ENCODE measurements around the gene ZNF485.
"Not testable (repeated sequence)": the region's sequence is repeated elsewhere in the genome, so short reads cannot be mapped to it uniquely, and the experiment has no call there.

Gene ZNF485

DNA sequence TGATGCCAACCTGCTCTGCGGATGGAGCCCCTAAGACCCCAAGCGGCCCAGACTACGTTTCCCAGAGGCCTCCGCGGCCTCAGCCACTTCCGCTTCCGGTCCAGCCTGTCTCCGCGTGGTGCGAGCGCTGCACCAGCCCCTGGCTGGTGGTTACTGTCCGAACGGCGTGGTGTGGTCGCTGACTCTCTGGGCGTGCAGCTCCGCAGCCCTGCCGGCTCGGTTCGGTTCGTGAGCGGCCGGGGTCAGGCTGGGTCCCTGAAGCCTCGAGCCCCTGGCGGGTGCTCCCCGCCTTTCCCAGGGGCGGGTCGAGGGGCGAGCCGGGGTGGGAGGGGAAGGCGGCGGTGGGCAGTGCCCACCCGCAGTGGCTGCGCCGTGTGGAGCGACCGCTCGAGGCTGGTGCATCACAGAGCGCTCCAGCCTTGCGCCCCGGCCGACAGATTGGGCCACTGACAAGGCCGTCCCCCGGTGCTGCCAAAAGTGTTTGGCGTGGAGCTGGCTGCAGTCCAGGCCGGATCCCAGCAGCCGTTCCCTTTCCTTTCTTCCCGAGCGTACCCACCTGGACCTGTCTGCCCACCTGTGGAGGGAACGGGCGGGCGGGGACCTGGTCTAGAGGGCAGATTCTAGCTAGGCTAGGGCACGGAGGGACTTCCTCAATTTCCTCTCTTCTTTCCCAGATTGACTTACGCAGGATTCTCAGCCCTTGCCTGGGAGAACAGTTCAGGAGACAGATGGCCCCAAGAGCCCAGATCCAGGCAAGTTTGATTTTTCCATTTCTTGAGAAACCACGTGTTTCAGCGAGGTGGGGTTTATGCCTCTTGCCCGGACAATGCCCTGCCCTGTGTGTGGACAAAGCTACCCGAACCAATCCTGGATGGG lies at the start of gene ZNF485:
Gene ZNF485 (plus strand): TSS at position 116 of the 876 bp plus-strand sequence. CDS start 613 bp downstream, at position 729.
- DNase-seq: no peak

DNA sequence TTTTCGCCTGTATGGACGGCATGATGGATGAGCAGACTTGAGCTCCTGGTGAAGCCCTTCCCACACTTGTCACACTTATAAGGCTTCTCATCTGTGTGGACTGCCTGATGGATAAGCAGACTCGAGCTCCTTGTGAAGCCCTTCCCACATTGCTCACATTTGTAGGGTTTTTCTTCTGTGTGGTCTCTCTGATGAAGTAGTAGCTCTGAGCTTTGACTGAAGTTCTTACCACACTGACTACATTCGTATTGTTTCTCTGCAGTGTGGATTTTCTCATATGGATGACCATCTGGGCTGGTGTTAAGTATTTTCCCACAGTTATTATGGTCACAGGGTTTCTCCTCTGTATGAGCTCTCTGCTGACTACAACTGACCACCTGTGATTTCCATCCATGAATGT lies 49.0 kb upstream of the ZNF485 start:
- no peak for DNase-seq

DNA sequence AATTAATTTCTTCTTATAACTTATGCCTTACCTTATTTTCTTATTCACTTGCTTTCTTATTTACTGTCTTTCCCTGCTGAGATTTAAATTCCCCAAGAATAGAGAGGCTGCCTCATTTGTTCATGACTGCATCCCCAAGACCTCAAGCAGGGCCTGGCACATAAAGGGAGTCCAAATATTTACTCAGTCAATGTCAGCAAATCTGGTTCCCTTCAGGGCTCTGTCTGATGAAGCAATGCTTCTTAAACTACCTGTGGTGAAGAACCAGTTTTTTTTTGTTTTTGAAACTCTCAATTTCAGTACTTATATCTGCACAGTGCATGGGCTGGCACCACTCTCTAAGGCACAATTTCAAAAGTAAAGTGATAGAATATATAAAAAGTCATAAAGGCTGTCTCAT lies 36.6 kb upstream of the ZNF485 start:
- DNase-seq: no peak

DNA sequence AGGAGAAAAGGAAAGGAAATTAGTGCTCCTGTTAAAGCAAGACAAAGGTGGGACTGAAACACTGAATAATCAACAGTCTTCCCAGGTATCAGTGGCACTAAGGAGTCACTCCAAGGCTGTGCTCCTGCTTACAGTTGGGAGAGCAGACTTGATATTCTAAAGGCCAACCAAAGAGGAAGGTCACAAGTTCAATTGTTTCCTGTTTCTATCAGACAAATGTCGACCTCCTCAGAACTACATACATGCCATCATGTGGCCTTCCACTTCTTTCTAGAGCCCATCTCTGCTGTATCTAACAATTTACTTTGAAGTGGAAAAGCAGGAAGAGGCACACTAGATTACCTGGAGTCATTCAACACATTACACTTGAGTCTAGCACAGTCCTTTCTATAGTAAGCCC lies 35.3 kb upstream of the ZNF485 start:
- no peak for DNase-seq

DNA sequence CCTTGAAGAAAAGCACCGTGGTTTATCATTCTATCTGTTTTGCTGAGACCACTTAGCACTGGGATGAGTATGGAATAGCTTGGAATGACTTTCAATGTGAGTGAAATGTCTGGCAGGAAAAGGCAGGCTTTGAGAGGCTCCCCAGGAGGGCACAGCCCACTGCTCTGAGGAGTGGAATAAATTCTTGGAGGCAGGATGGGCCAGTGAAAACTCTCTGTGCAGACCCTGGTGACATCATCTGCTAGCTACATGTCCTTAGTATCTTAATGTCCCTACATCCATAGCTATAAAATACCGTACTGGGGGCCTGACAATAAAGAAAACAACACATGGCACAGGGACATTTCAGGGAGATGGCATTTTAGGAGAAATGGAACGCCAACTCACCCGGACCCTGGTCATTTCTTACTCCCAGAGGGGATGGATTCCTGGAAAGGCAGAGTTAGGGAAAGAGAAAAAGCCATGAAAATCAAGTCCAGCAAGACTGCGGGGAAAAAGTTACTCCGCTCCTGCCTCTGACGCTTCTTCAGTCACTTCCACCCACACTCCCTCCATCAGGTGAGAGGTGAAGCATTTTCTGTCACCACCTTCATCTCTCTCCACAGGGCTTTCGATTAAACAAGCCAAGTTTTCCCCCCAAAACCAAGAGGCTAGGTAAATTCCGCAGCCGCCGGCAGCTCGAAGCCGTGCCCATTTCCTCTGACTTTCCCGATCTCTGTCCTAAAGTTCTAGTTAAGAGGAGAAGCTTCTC lies 32.8 kb upstream of the ZNF485 start:
- DNase-seq: no peak

DNA sequence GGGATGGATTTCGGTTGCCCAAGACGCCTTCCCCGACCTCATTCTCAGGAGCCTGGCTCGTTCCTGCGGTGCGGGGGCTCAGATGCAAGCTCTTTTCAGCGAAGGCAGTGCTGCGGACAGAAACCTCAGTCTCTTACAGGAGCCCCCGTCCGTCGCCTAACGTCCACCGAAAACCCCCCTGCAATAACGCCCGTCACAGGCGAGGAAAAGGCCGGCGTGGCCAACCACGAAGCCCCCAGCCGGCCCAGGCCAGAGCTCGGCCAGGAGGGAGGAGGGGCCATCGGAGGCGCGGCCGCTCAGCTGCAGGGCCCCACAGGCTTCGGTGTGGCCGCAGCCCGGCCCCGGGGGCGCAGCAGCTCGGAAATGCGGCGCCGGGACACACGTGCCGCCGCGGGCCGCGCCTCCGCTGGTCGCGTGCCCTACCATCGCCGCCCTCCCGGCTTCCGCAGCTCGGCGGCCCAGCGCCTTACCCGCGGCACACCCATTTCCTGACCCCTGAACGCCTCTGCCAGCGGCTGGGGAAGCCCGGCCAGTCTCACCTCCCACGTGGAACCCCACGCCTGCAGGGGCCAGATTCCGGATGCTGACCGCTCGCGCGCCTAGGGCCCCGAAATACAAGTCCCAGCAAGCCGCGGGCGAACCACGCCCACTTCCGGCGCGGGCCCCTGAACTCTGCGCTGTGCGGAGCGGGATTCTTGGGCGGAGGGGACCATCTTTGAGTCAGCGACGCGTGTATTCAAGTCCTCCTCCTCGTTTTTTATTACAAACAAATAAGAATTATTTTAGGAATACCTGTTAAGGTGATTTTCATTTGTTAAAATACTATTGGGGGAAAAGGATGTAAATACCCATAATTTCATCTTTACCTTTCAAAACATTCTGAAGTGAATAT lies 32.0 kb upstream of the ZNF485 start, which contains the start of gene ZNF239:
Gene ZNF239 (minus strand): TSS at position 616 of the 892 bp plus-strand sequence. CDS start 16,537 bp downstream, outside the sequence.
- DNase-seq: no peak

DNA sequence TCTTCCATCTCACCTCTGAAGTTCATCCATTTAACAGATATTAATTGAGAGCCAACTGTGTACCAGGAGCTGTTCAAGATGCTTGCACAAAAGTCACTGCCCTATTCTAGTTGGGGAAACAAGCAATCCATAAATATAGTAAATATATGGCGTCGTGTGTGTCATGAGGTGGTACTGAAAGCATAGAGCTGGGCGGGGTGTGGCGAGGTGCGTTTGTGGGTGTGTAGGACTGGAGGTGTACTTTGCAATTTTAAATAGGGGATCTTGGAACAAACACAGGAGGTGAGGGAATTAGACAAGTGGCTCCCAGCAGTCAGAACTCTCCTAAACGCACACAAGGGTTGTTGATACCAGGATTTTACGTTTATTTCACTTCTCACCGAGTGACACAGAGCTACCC lies 31.3 kb upstream of the ZNF485 start:
- no peak for DNase-seq

DNA sequence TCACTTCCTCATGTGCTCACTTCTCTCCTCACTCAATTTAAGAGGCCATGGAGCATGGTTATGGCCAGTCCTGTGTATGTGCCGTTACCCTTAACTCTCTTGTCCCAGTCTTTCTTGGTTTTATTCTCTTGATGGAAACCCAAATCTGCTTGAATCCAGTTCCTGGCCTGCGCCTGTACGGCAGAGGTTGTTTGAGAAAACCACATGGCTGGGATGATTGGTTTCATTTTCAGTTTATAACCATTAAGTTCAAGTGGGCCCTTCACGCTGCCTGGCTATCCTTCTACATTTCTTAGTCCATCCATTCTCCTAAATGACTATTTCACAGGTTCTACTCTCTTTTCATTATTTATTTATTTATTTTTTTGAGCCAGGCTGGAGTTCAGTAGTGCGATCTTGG lies 30.2 kb upstream of the ZNF485 start:
- no peak for DNase-seq

DNA sequence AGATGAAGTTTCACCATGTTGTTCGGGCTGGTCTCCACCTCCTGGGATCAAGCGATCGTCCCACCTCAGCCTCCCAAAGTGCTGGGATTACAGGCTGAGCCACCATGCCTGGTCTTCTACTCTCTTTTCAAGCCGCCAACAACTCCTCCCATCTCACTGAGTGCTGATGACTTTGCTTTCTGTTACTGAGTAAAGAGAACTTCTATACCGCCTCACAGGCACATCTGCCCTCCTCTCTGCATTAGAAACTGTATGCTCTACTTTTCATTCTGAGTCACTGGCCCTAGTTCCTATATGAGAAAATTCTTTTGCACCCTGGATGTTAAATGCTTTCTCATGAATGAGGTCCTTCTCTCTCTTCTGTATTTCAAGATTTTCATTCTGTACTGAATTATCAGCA lies 29.7 kb upstream of the ZNF485 start:
- no peak for DNase-seq

DNA sequence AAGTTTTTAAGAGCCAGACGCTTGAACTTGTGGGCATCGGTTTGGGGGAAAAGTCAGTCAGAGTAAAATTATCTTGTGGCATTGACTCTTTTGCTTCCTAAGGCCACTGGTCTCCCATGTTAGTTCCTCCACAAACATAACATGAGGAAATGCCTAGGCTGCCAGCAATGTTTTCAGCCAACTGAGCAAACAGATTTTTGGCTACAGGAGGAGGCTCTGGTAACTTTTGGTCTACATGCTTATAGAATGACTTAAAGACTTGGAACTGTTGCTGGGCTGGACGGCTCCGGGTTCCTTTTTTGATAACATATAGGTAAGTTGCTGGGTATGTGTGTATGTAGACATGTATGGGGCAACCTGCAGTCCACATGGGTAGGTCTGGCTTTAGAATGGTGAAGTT lies 22.2 kb upstream of the ZNF485 start:
- DNase-seq: no peak

DNA sequence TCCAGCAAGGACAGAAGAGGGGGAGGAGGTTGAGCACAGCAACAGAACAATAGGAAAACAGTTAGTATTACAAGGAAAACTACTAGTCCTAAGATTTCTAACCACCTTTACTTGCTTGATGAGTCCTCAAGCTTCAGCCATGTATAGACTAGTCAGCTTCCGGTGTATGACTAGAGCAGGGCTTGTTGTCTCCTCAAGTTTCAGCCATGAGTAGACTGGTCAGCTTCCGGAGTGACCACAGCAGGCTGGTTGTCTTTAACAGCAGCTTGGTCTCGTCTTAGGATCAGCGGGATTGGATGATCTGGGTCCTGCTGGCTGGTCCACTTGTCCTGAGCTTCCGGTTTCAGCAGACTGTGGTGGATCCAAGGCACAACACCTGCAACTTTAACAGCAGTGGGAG lies 21.2 kb upstream of the ZNF485 start:
- DNase-seq: no peak

DNA sequence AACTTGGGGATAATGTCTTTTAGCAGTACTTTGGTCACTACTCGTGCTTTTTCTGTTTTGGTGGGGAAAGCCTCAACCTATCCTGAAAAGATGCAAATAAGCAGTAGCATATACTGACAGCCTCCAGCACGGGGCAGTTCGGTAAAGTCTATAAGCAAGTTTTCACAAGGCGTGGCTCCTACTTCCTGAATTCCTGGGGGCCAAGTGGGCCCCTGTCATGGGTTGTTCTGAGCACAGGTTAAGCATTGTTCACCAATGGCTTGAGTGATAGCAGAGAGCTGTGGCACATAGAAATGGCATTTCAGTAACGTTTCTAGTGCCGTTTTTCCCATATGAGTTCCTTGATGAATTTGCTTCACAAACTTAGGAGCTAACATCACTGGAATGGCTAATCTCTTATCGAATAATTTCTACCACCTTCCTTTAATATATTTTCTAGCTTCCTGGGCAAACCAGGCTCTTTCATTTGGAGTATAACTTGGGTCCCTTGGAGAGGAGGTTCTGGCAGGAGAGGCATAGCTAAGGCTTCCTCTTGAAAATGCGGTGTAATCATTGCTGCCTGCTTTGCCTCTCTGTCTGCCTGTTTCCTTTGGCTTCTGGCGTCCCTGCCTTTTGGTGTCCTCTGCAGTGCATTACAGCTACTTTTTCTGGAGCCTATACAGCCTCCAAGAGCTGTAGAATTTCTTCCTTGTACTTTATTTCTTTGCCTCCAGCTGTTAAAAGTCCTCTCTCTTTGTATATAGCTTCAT lies 20.1 kb upstream of the ZNF485 start:
- no peak for DNase-seq

DNA sequence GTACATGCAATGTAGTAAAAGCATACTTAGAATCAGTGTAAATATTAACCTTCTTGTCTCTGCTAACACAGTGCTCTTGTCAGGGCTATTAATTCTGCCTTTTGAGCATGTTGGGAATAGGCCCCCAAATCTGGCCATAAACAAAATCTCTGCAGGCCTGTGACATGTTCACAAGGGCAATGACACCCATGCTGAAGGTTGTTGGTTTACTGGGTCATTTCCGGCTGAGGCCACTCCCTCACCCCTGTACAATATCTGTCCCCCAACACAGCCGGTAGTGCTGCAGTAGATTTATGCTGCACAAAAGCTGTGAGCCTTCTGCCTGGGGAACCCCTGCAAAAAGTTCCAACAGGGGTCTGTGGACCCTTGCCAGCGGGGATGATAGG lies 19.5 kb upstream of the ZNF485 start:
- DNase-seq: not testable (repeated sequence)

DNA sequence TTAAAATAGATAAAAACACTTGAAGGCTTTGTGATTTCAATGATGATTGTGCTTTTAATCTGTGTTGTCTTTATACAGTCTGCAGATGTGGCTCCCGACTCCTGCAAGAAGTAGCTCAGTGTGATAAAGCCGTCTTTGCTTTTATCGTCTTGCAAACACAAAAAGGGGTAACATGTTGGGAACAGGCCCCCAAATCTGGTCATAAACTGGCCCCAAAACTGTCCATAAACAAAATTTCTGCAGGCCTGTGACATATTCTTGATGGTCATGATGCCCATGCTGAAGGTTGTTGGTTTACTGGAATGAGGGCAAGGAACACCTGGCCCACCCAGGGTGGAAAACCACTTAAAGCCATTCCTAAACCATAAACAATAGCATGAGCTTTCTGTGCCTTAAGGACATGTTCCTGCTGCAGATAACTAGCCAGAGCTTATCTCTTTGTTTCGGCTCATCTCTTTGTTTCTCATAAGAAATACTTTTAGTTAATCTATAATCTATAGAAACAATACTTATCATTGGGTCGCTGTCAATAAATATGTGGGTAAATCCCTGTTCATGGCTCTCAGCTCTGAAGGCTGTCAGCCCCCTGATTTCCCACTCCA lies 14.8 kb upstream of the ZNF485 start:
- DNase-seq: no peak

DNA sequence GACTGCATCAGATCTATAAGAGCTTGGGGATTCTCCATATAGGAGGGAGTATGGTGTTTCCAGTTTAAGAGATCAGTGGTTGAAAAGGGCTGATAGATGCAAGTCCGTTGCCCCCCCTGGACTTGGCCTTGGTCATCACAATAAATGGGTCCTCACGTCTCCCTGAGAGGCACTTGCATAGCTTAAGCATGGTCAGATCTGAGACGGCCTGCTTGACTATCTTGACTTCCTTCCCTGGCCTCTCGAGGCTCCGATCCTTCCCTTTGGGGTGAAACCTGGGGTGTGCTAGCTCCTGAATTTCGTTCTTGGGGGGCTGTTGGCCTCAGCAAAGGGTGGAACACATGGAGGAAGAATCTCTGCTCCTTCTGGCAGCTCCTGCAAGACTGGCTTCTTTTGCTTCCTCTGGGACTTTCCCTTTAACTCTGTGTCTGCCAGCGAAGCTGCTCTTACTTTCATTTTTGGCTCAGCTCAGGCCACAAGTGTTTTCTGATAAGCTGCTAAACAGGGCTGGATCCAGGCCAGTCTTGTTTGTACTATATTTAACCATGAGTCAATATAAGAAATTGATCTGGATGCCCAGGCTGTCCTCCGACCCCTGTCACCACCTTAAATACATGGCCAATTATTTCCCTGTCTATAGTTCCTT lies 11.2 kb upstream of the ZNF485 start:
- no peak for DNase-seq

DNA sequence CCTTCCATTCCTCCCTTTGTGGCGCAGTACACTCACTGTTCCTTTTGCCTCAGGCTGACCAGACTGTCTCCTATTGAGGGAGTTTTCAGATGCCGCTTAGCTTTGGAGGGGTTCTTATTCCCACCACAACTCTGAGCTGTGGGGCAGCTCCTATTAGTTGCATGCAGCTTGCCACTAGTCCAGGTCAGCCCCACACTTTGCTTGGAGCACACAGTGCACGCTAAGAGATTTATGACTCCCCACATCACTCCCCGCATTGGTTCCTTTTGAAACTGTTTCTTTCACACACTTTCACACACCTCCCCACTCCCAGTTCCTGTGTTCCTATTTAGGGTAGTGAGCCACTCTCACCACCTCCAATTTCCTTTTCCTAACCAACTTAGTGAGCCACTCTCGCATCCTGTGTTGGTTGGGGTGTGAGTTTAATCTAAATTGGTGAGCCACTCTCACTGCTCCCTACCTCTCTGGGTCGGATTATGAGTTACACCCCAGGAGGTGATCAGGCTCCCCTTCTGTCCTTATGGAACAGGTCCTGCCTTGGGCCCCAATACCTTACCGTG lies 10.4 kb upstream of the ZNF485 start:
- DNase-seq: no peak

DNA sequence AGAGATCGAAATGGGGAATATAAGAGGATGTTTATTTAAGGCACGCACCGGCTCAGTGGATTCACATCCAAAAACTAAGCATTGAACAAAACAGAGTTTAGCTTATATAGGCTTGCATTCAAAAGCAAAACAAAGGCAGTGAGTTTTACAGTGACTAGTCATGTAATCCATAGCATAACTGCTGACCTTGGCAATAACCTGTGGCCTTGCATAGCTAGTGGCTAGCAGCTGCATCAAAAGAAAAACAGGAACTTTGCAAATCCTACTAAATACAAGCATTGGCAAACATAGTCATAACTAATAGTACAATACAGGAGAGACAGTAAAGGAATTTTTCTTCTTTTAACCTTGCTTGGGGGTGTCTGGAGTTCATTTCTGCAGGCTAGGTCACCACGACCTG lies 9.7 kb upstream of the ZNF485 start:
- DNase-seq: no peak

DNA sequence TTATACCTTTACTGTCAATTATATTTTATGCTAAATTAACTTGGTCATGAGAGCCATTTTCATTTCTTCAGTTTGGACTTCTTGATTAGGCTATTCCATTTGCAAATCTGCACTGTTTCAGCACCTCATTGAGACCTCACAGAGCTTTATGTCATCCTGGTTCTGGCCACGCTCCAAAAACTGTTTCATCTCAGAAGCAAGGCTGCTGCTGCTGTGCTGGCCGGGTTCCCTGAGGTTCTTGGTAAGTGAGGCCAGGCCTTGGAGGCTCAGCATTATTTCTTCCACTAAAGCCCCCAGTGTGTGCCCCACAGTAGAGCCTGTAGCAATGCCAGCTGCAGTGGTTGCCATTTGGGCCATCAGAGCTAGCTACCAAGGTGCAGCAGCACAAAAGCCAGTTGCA lies 7.8 kb upstream of the ZNF485 start:
- no peak for DNase-seq

DNA sequence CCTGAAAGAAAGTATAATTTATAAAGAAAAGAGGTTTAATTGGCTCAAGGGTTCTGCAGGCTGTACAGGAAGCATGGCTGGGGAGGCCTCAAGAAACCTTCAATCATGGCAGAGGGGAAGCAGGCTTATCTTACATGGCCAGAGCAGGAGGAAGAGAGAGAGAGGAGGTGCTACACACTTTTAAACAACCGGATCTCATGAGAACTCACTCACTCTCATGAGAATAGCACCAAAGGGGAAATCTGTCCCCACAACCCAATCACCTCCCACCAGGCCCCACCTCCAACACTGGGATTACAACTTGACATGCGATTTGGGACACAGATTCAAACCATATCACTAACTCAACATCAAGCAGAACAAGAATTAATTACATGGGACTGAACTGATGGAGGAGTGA lies 6.9 kb upstream of the ZNF485 start:
- DNase-seq: no peak

DNA sequence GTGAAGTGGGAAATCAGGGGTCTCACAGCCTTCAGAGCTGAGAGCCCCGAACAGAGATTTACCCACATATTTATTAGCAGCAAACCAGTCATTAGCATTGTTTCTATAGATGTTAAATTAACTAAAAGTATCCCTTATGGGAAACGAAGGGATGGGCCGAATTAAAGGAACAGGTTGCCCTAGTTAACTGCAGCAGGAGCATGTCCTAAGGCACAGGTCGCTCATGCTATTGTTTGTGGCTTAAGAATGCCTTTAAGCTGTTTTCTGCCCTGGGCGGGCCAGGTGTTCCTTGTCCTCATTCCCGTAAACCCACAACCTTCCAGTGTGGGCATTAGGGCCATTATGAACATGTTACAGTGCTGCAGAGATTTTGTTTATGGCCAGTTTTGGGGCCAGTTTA lies 4.7 kb upstream of the ZNF485 start:
- not testable (repeated sequence) for DNase-seq

DNA sequence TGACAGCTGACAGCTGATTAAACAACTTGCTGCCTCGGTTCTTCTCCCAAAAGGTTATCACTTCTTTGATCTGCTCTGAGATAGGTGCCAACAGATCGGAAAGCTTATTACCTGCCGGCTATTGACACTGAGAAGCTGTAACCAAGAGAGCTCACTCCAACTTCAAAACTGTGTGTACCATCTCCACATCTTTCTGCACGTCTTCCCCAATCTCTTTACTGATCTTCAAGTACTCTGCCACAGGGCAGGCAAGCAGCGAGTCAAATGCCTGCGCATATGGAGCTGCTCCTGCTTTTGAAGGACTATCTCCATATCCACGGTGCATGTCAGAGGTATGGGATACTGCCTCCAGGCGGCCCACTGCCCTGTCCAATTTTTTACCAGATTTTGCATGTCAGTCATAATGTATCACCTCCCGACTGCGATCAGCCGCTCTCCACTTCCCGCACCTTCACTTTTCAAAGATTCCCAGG lies 352 bp upstream of the ZNF485 start:
- DNase-seq: no peak

All from NCI-H1436 treated with DMSO at 0.1 percent for 48 hours (cell line).